IMR-90 (cell line): Measurements from ENCODE around the gene PRR14L. TPM values are rescaled to one million over a fixed set of nuclear protein-coding genes. Genes with fewer than 3 reads are reported as not detected.

Experiments used
- ATAC-seq: fragments of 200-7000 bp; cut with Tn5 transposase; 2 replicates; pipeline ENCODE4 v1.9.1; 2020; ENCODE audit warnings: low read depth, mild to moderate bottlenecking, moderate library complexity
- BruUV-seq: library from RNA; stranded (reverse); fragments of 400-500 nt; replicated peaks from 2 replicates; lab custom pipeline; 2021; lab: Mats Ljungman, UMichigan
- CTCF ChIA-PET: fragments of 300-600 bp; formaldehyde crosslinking; extraction: SDS; loops from one replicate; lab custom pipeline; 2021; ENCODE audit warnings: antibody characterized with exemption; lab: Yijun Ruan, JAX
- POLR2A ChIA-PET: fragments of 300-600 bp; sonication (Branson Sonifier 250); formaldehyde crosslinking; loops from one replicate; lab custom pipeline; 2022; ENCODE audit warnings: antibody characterized with exemption; ENCODE audit not compliant: unreplicated experiment; lab: Charles Lee
- DNase-seq: peaks from one replicate; pipeline ENCODE4 v3.0.0; 2013
- H2AFZ ChIP-seq: replicated peaks from 2 replicates; pipeline ENCODE3; 2013; ENCODE audit warnings: low read length, mild to moderate bottlenecking; ENCODE audit not compliant: poor library complexity
- H2AK5ac ChIP-seq: 2 replicates; pipeline ENCODE4 v1.6.1; 2013; ENCODE audit warnings: low read depth, low read length, inconsistent platforms
- H2AK9ac ChIP-seq: replicated peaks from 2 replicates; pipeline ENCODE3; 2013; ENCODE audit warnings: mild to moderate bottlenecking, low read depth, low read length, moderate library complexity; ENCODE audit not compliant: poor library complexity
- H2BK120ac ChIP-seq: 2 replicates; pipeline ENCODE4 v1.6.1; 2013; ENCODE audit warnings: low read depth, low read length, inconsistent platforms
- H2BK15ac ChIP-seq: 3 replicates; pipeline ENCODE4 v1.6.1; 2013; ENCODE audit warnings: low read depth, low read length, inconsistent platforms
- H2BK20ac ChIP-seq: 2 replicates; pipeline ENCODE4 v1.6.1; 2013; ENCODE audit warnings: low read depth, mild to moderate bottlenecking, inconsistent platforms, low read length, moderate library complexity
- H2BK5ac ChIP-seq: 2 replicates; pipeline ENCODE4 v1.6.1; 2013; ENCODE audit warnings: mild to moderate bottlenecking, low read depth, low read length, inconsistent platforms; ENCODE audit not compliant: poor library complexity, severe bottlenecking
- H3K14ac ChIP-seq: replicated peaks from 2 replicates; pipeline ENCODE4 v1.6.1; 2013; ENCODE audit warnings: low read depth, low read length, inconsistent platforms
- H3K18ac ChIP-seq: 2 replicates; pipeline ENCODE4 v1.6.1; 2013; ENCODE audit warnings: low read depth, low read length, control low read depth
- H3K23ac ChIP-seq: 2 replicates; pipeline ENCODE4 v1.6.1; 2013; ENCODE audit warnings: low read depth, low read length, inconsistent platforms
- H3K27ac ChIP-seq: 2 replicates; pipeline ENCODE4 v1.5.1; 2013; ENCODE audit warnings: mild to moderate bottlenecking, control low read depth, low read length; ENCODE audit not compliant: insufficient read depth
- H3K27me3 ChIP-seq: 2 replicates; pipeline ENCODE4 v1.6.1; 2013; ENCODE audit warnings: low read length; ENCODE audit not compliant: control insufficient read depth, insufficient read depth
- H3K36me3 ChIP-seq: 2 replicates; pipeline ENCODE4 v1.6.1; 2013; ENCODE audit warnings: low read length, mixed read lengths; ENCODE audit not compliant: control insufficient read depth, insufficient read depth
- H3K4ac ChIP-seq: 2 replicates; pipeline ENCODE4 v1.6.1; 2013; ENCODE audit warnings: low read depth, low read length, inconsistent platforms
- H3K4me1 ChIP-seq: 2 replicates; pipeline ENCODE4 v1.6.1; 2013; ENCODE audit warnings: low read length, mixed read lengths; ENCODE audit not compliant: control insufficient read depth, insufficient read depth
- H3K4me2 ChIP-seq: 2 replicates; pipeline ENCODE4 v1.6.1; 2013; ENCODE audit warnings: low read depth, mild to moderate bottlenecking, control low read depth, low read length, moderate library complexity
- H3K4me3 ChIP-seq: 2 replicates; pipeline ENCODE4 v1.5.1; 2013; ENCODE audit warnings: low read depth, mild to moderate bottlenecking, control low read depth, low read length, moderate library complexity; ENCODE audit not compliant: insufficient read depth
- H3K56ac ChIP-seq: 2 replicates; pipeline ENCODE4 v1.6.1; 2013; ENCODE audit warnings: low read length, inconsistent platforms; ENCODE audit not compliant: insufficient read depth; ENCODE audit errors: extremely low read depth
- H3K79me1 ChIP-seq, 2 experiments: 2 replicates each; pipeline ENCODE4 v1.6.1; 2013; ENCODE audit warnings: low read length in 2 of 2, inconsistent platforms in 1 of 2, low read depth in 1 of 2
- H3K9ac ChIP-seq: 2 replicates; pipeline ENCODE4 v1.6.1; 2013; ENCODE audit warnings: low read depth, low read length, control low read depth
- H3K9me1 ChIP-seq: 2 replicates; pipeline ENCODE4 v1.6.1; 2013; ENCODE audit warnings: low read length, inconsistent platforms; ENCODE audit not compliant: insufficient read depth
- H3K9me3 ChIP-seq: 2 replicates; pipeline ENCODE4 v1.6.1; 2013; ENCODE audit warnings: low read length; ENCODE audit not compliant: control insufficient read depth, insufficient read depth
- H4K20me1 ChIP-seq: 2 replicates; pipeline ENCODE4 v1.6.1; 2013; ENCODE audit warnings: low read length, inconsistent platforms; ENCODE audit not compliant: insufficient read depth
- H4K5ac ChIP-seq: 2 replicates; pipeline ENCODE4 v1.6.1; 2013; ENCODE audit warnings: mild to moderate bottlenecking, low read depth, low read length, control low read depth
- H4K8ac ChIP-seq, 2 experiments: 2 replicates each; pipeline ENCODE4 v1.6.1; 2013; ENCODE audit warnings: low read depth in 2 of 2, low read length in 2 of 2, control low read depth in 1 of 2, inconsistent platforms in 1 of 2
- H4K91ac ChIP-seq: 2 replicates; pipeline ENCODE4 v1.6.1; 2013; ENCODE audit warnings: low read depth, low read length, inconsistent platforms; ENCODE audit not compliant: insufficient read depth
- BHLHE40 ChIP-seq: fragments of 150-350 bp; IDR thresholded peaks from 2 replicates; pipeline ENCODE4 v1.6.1; 2016; ENCODE audit warnings: mild to moderate bottlenecking, low read depth, low read length
- CEBPB ChIP-seq: IDR thresholded peaks from 2 replicates; pipeline ENCODE4 v1.6.1; 2012; ENCODE audit warnings: low read depth, low read length, improper control_type of control experiment
- CTCF ChIP-seq: conservative IDR thresholded peaks from 2 replicates; pipeline ENCODE4 v1.5.1; 2012; ENCODE audit warnings: mild to moderate bottlenecking, low read depth, low read length, improper control_type of control experiment
- ELK1 ChIP-seq: fragments of 150-350 bp; IDR thresholded peaks from 2 replicates; pipeline ENCODE4 v1.6.1; 2016; ENCODE audit warnings: low read depth, mild to moderate bottlenecking, low read length, moderate library complexity, borderline replicate concordance
- FOS ChIP-seq: fragments of 150-350 bp; IDR thresholded peaks from 2 replicates; pipeline ENCODE4 v1.6.1; 2016; ENCODE audit warnings: low read depth, low read length
- MAFK ChIP-seq: IDR thresholded peaks from 2 replicates; pipeline ENCODE4 v1.6.1; 2012; ENCODE audit warnings: low read depth, low read length, improper control_type of control experiment
- MAZ ChIP-seq: IDR thresholded peaks from 2 replicates; pipeline ENCODE4 v1.6.1; 2012; ENCODE audit warnings: low read depth, mild to moderate bottlenecking, low read length, improper control_type of control experiment, moderate library complexity, borderline replicate concordance
- POLR2A ChIP-seq: IDR thresholded peaks from 2 replicates; pipeline ENCODE4 v1.6.1; 2012; ENCODE audit warnings: mild to moderate bottlenecking, low read depth, low read length
- RCOR1 ChIP-seq: IDR thresholded peaks from 2 replicates; pipeline ENCODE4 v1.6.1; 2012; ENCODE audit warnings: mild to moderate bottlenecking, low read length, improper control_type of control experiment; ENCODE audit not compliant: insufficient replicate concordance
- RFX5 ChIP-seq: IDR thresholded peaks from 2 replicates; pipeline ENCODE4 v1.8.0; 2012; ENCODE audit warnings: low read depth, mild to moderate bottlenecking, low read length, moderate library complexity
- SMC3 ChIP-seq: fragments of 150-350 bp; IDR thresholded peaks from 2 replicates; pipeline ENCODE4 v1.6.1; 2016; ENCODE audit warnings: low read depth, mild to moderate bottlenecking, antibody characterized with exemption, low read length, moderate library complexity
- USF2 ChIP-seq: fragments of 150-350 bp; IDR thresholded peaks from 2 replicates; pipeline ENCODE4 v1.6.1; 2017; ENCODE audit warnings: mild to moderate bottlenecking, antibody characterized with exemption, low read length, low read depth
- WGBS, 2 experiments: methylation state at CpG; one replicate each; pipeline versions ENCODE4 v1.1.5 to v1.1.7; 2013; ENCODE audit warnings: missing lambda C conversion rate in 2 of 2; ENCODE audit not compliant: insufficient read length in 1 of 2; ENCODE audit errors: extremely low coverage in 2 of 2; 5-methylcytosine and 5-hydroxymethylcytosine counted together
- dilution Hi-C: fragments of 300-500 bp; cut with HindIII; formaldehyde crosslinking; loops from one replicate; pipeline ENCODE4 v1.14.3; 2018; ENCODE audit warnings: low sequenced_read_pairs; ENCODE audit not compliant: unreplicated experiment
- in situ Hi-C: fragments of 300-500 bp; cut with MboI; formaldehyde crosslinking; loops from 3 replicates; pipeline ENCODE4 v1.14.3; 2019; ENCODE audit warnings: low sequenced_read_pairs, inconsistent platforms, mixed read lengths
- intact Hi-C: fragments of 100-400 bp; cut with micrococcal nuclease; formaldehyde crosslinking; loops from 2 replicates; pipeline ENCODE4 v1.10.0; 2022
- polyA plus RNA-seq, 3 experiments: library from polyadenylated mRNA; depleted of rRNA; stranded (reverse); fragments of >200 nt; gene quantifications; 2 replicates each; pipeline ENCODE4 v1.2.3, GENCODE V29; 2012; ENCODE audit warnings: low replicate concordance in 1 of 3
- total RNA-seq: library from RNA; depleted of rRNA; stranded (reverse); fragments of >200 nt; gene quantifications from 2 replicates; pipeline ENCODE4 v1.2.3, GENCODE V29; 2012

The PRR14L gene
- total and polyA plus RNA-seq, 2 of the 4 experiments (the other 2 are of a cell fraction): 9.0 to 19.7 TPM

GRCh38 chr22:31776231-31776630, 26.3 kb upstream of the PRR14L start:
- DNase-seq (no peak), ATAC-seq (no peak)
- Histone ChIP-seq H3K4me2 (no peak overlapping the region), H3K9me3 (no peaks in the 10 kb centered on the region), H3K27ac (no peak overlapping the region), H3K4me1 (no peaks in the 10 kb centered on the region), H2AFZ (no peak overlapping the region), H3K9ac (no peak overlapping the region), H4K20me1 (no peaks in the 10 kb centered on the region), H2BK15ac (no peak overlapping the region), H3K4ac (no peak overlapping the region), H2AK5ac (no peak overlapping the region), H3K23ac (no peak overlapping the region), H3K79me1 (no peaks in the 10 kb centered on the region), H3K4me3 (no peak overlapping the region), H3K9me1 (peaks cover 5% of the 10 kb centered on the region; the same call in 1 of the 2 replicates), H2AK9ac (no peak overlapping the region), H2BK20ac (no peak overlapping the region), H2BK120ac (no peak overlapping the region), H4K8ac (no peak overlapping the region), H3K56ac (no peak overlapping the region), H3K18ac (no peak overlapping the region), H2BK5ac (no peak overlapping the region), H3K36me3 (peaks cover 34% of the 10 kb centered on the region), H4K5ac (no peak overlapping the region), H3K27me3 (no peaks in the 10 kb centered on the region), H4K91ac (no peak overlapping the region), H3K14ac (no peak overlapping the region)
- in situ Hi-C loops (no loop called here), intact Hi-C loops (no loop called here), dilution Hi-C loops (no loop called here)
- CTCF ChIA-PET: no interaction called here
- no TSS peak for BruUV-seq
- whole genome bisulfite sequencing, 2 experiments: 100% methylated on average over 2 of the region's 4 CpGs; no CpG with 5 or more reads in 1 of the 2 experiments
- POLR2A ChIA-PET: no interaction called here
- TF ChIP-seq MAZ: no peak
- TF ChIP-seq MAFK: no peak
- no peak for TF ChIP-seq ELK1
- TF ChIP-seq CEBPB: no peak
- TF ChIP-seq FOS: no peak
- TF ChIP-seq SMC3: no peak
- TF ChIP-seq USF2: no peak
- TF ChIP-seq POLR2A: no peak
- TF ChIP-seq BHLHE40: no peak
- no peak for TF ChIP-seq CTCF
- TF ChIP-seq RFX5: no peak
- no peak for TF ChIP-seq RCOR1
